Osteocyte (in vitro differentiated cells): ENCODE measurements around the gene ZNF787. TPM values are rescaled to one million over a fixed set of nuclear protein-coding genes. Genes with fewer than 3 reads are reported as not detected.

ENCODE experiments used
- DNase-seq: peaks from one replicate; pipeline ENCODE4 v3.0.0; 2021; ENCODE audit warnings: mixed read lengths; ENCODE audit not compliant: unreplicated experiment; ENCODE audit errors: extremely low spot score
- H3K27ac Mint-ChIP-seq: one replicate; pipeline ENCODE4 v1.8.0; 2021; ENCODE audit warnings: mild to moderate bottlenecking, mixed read lengths; ENCODE audit not compliant: unreplicated experiment
- H3K27me3 Mint-ChIP-seq: one replicate; pipeline ENCODE4 v1.8.0; 2021; ENCODE audit warnings: mixed read lengths; ENCODE audit not compliant: unreplicated experiment
- H3K36me3 Mint-ChIP-seq: one replicate; pipeline ENCODE4 v1.8.0; 2021; ENCODE audit warnings: mixed read lengths; ENCODE audit not compliant: unreplicated experiment
- H3K4me1 Mint-ChIP-seq: one replicate; pipeline ENCODE4 v1.8.0; 2021; ENCODE audit warnings: mixed read lengths; ENCODE audit not compliant: unreplicated experiment
- H3K4me3 Mint-ChIP-seq: one replicate; pipeline ENCODE4 v1.8.0; 2021; ENCODE audit warnings: mild to moderate bottlenecking, moderate library complexity, mixed read lengths; ENCODE audit not compliant: unreplicated experiment
- H3K9me3 Mint-ChIP-seq: one replicate; pipeline ENCODE4 v1.8.0; 2021; ENCODE audit warnings: mixed read lengths; ENCODE audit not compliant: unreplicated experiment
- total RNA-seq: library from RNA; stranded (reverse); gene quantifications from 2 replicates; pipeline ENCODE4 v1.2.1, GENCODE V29; 2021
- TF ChIP-seq, protein P1 (sequence below): fragments of 200-600 bp; sonication (generic); IDR thresholded peaks from 2 replicates; pipeline ENCODE4 v1.5.0; 2021; ENCODE audit warnings: antibody characterized with exemption, mild to moderate bottlenecking, moderate library complexity

ZNF787 gene
- total RNA-seq, 1 donor from 2014 or later: 27.8 TPM

DNA sequence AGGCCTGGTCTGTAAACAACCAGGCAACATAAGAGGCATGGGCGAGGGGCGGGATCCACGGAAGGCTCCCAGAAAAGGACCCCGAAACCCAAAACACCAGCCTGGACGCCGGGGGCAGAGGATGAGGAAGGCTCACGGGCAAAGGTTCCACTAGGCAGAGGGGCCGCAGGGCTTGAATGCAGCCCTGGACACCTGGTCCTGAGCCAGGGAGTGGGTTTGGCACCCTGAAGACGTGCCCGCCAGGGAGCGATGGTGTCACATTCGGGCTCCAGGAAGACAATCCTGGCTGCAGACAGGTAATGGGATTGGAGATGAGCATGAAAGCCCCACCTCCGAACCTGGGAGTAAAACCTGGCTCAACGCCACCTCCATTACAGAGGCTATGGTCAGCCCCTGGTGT is 31.8 kb downstream of the ZNF787 start:
- DNase-seq: no peak
- TF ChIP-seq, protein P1, sequence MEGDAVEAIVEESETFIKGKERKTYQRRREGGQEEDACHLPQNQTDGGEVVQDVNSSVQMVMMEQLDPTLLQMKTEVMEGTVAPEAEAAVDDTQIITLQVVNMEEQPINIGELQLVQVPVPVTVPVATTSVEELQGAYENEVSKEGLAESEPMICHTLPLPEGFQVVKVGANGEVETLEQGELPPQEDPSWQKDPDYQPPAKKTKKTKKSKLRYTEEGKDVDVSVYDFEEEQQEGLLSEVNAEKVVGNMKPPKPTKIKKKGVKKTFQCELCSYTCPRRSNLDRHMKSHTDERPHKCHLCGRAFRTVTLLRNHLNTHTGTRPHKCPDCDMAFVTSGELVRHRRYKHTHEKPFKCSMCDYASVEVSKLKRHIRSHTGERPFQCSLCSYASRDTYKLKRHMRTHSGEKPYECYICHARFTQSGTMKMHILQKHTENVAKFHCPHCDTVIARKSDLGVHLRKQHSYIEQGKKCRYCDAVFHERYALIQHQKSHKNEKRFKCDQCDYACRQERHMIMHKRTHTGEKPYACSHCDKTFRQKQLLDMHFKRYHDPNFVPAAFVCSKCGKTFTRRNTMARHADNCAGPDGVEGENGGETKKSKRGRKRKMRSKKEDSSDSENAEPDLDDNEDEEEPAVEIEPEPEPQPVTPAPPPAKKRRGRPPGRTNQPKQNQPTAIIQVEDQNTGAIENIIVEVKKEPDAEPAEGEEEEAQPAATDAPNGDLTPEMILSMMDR: no peak
- H3K4me1 Mint-ChIP-seq: peaks cover 21% of the 10 kb centered on the region
- H3K27me3 Mint-ChIP-seq: no peaks in the 10 kb centered on the region
- no peak overlapping the region for H3K4me3 Mint-ChIP-seq
- H3K36me3 Mint-ChIP-seq: peaks cover 14% of the 10 kb centered on the region
- peaks cover 10% of the 10 kb centered on the region for H3K9me3 Mint-ChIP-seq
- H3K27ac Mint-ChIP-seq: no peak overlapping the region

- Mint-ChIP-seq H3K36me3 (peaks cover 13% of the 10 kb centered on the region), H3K27me3 (no peaks in the 10 kb centered on the region), H3K9me3 (peaks cover 10% of the 10 kb centered on the region), H3K27ac (no peak overlapping the region), H3K4me3 (no peak overlapping the region), H3K4me1 (peaks cover 21% of the 10 kb centered on the region)
- TF ChIP-seq, protein P1: no peak
- no peak for DNase-seq
Measured at GRCh38 chr19:56088497-56089215, 32.4 kb downstream of the ZNF787 start.

GRCh38 chr19:56087647-56088496 is 33.2 kb downstream of the ZNF787 start:
- Mint-ChIP-seq H3K27ac (no peak overlapping the region), H3K27me3 (no peaks in the 10 kb centered on the region), H3K4me3 (no peak overlapping the region), H3K4me1 (peaks cover 21% of the 10 kb centered on the region), H3K9me3 (peaks cover 5% of the 10 kb centered on the region), H3K36me3 (peaks cover 7% of the 10 kb centered on the region)
- DNase-seq: no peak
- TF ChIP-seq, protein P1: no peak

- peaks cover 5% of the 10 kb centered on the region for H3K36me3 Mint-ChIP-seq
Measured at GRCh38 chr19:56086671-56087430, 34.2 kb downstream of the ZNF787 start.

More at GRCh38 chr19:56086671-56087430, 34.2 kb downstream of the ZNF787 start:
- peaks cover 13% of the 10 kb centered on the region for H3K4me1 Mint-ChIP-seq
- H3K27ac Mint-ChIP-seq: no peak overlapping the region
- H3K27me3 Mint-ChIP-seq: no peaks in the 10 kb centered on the region
- no peak for DNase-seq
- TF ChIP-seq, protein P1: no peak
- H3K4me3 Mint-ChIP-seq: no peak overlapping the region
- H3K9me3 Mint-ChIP-seq: no peaks in the 10 kb centered on the region
